Caco-2 (cell line): Measurements from ENCODE around the gene METTL25B. TPM values are rescaled to one million over a fixed set of nuclear protein-coding genes. Genes with fewer than 3 reads are reported as not detected.

Source experiments
- BruUV-seq: library from RNA; stranded (reverse); fragments of 400-500 nt; replicated peaks from 2 replicates; lab custom pipeline; 2021; lab: Mats Ljungman, UMichigan
- CTCF ChIA-PET: fragments of 300-600 bp; sonication (Branson Sonifier 250); formaldehyde crosslinking; loops from one replicate; lab custom pipeline; 2022; ENCODE audit warnings: antibody characterized with exemption; lab: Charles Lee
- POLR2A ChIA-PET: fragments of 300-600 bp; sonication (Branson Sonifier 250); formaldehyde crosslinking; loops from one replicate; lab custom pipeline; 2022; ENCODE audit warnings: antibody characterized with exemption; lab: Charles Lee
- DNase-seq, 2 experiments: peaks; one replicate each; pipeline versions ENCODE4 v3.0.0 to v3.0.0-alpha.2; 2020 to 2022
- H3K27me3 ChIP-seq: replicated peaks from 2 replicates; pipeline ENCODE4 v1.6.0; 2011; ENCODE audit warnings: low read length; ENCODE audit not compliant: control insufficient read depth, insufficient read depth
- H3K36me3 ChIP-seq: 2 replicates; pipeline ENCODE4 v1.5.1; 2011; ENCODE audit warnings: low read length; ENCODE audit not compliant: control insufficient read depth, insufficient read depth
- H3K4me1 ChIP-seq: fragments of 250-450 bp; sonication (Bioruptor Pico); 2 replicates; pipeline ENCODE4 v1.5.1; 2020; ENCODE audit warnings: mild to moderate bottlenecking
- H3K4me3 ChIP-seq: 2 replicates; pipeline ENCODE4 v1.5.1; 2011; ENCODE audit warnings: low read depth, mild to moderate bottlenecking, control low read depth, low read length
- H3K9me3 ChIP-seq: fragments of 250-450 bp; sonication (Bioruptor Pico); 2 replicates; pipeline ENCODE4 v1.5.1; 2020; ENCODE audit warnings: mild to moderate bottlenecking, moderate library complexity
- H3K27ac Mint-ChIP-seq: one replicate; pipeline ENCODE4 v1.8.0; 2022; ENCODE audit warnings: mixed read lengths; ENCODE audit not compliant: unreplicated experiment
- H3K27me3 Mint-ChIP-seq: one replicate; pipeline ENCODE4 v1.8.0; 2022; ENCODE audit warnings: mixed read lengths; ENCODE audit not compliant: insufficient read depth, unreplicated experiment
- H3K36me3 Mint-ChIP-seq: one replicate; pipeline ENCODE4 v1.8.0; 2022; ENCODE audit warnings: mild to moderate bottlenecking, mixed read lengths; ENCODE audit not compliant: insufficient read depth, unreplicated experiment
- H3K4me1 Mint-ChIP-seq: one replicate; pipeline ENCODE4 v1.8.0; 2022; ENCODE audit warnings: low read depth, mixed read lengths; ENCODE audit not compliant: unreplicated experiment
- H3K4me3 Mint-ChIP-seq: one replicate; pipeline ENCODE4 v1.8.0; 2022; ENCODE audit warnings: mild to moderate bottlenecking, moderate library complexity, mixed read lengths; ENCODE audit not compliant: unreplicated experiment
- H3K9me3 Mint-ChIP-seq: one replicate; pipeline ENCODE4 v1.8.0; 2022; ENCODE audit warnings: mixed read lengths; ENCODE audit not compliant: unreplicated experiment
- CTCF ChIP-seq, 2 experiments: fragments of 200-600 bp in 1 of 2; IDR thresholded peaks; 1 replicate in 1 of 2; 2 replicates in 1 of 2; pipeline versions ENCODE4 v1.5.1 to v1.8.0; 2011 to 2022; ENCODE audit warnings: antibody characterized with exemption in 1 of 2, control low read depth in 1 of 2, inconsistent platforms in 1 of 2, low read depth in 1 of 2, low read length in 1 of 2, mild to moderate bottlenecking in 1 of 2, moderate library complexity in 1 of 2; ENCODE audit not compliant: insufficient read depth in 1 of 2, severe bottlenecking in 1 of 2, unreplicated experiment in 1 of 2
- intact Hi-C: fragments of 100-400 bp; cut with micrococcal nuclease; formaldehyde crosslinking; loops from one replicate; pipeline ENCODE4 v1.10.0; 2022; ENCODE audit not compliant: unreplicated experiment
- total RNA-seq: library from RNA; stranded (reverse); gene quantifications from 2 replicates; pipeline ENCODE4 v1.2.3, GENCODE V29; 2022

The METTL25B gene
- total RNA-seq, 1 experiment from 2014 or later, result 26.6 TPM

- Histone ChIP-seq H3K27me3 (no peaks in the 10 kb centered on the region), H3K4me1 (peaks cover 7% of the 10 kb centered on the region), H3K4me3 (peak overlapping the region; percentile 53), H3K9me3 (no peaks in the 10 kb centered on the region), H3K36me3 (peaks cover 1% of the 10 kb centered on the region)
- DNase-seq, result peak in 1 of 2 experiments; percentile 32
- peaks cover 9% of the 10 kb centered on the region for H3K36me3 Mint-ChIP-seq
- no peaks in the 10 kb centered on the region for H3K9me3 Mint-ChIP-seq
- BruUV-seq, result TSS peak; percentile 69
- intact Hi-C loops, result no loop called here
- H3K27ac Mint-ChIP-seq, result no peak overlapping the region
- TF ChIP-seq CTCF (IDR thresholded peaks at IDR 0.05; ENCODE audit: insufficient read depth in 1 of 2, low read depth in 1 of 2, low read length in 1 of 2, severe bottlenecking in 1 of 2, unreplicated experiment in 1 of 2), result no peak
- no peaks in the 10 kb centered on the region for H3K27me3 Mint-ChIP-seq
- CTCF ChIA-PET, result interaction anchor here (0.5 to 7.3 kb wide), 7 partner anchors 12 to 44 kb away, joined by 3 to 190 read pairs (median 20); partner anchors contain the start of genes ISG20L2, METTL25B and NES
- peaks cover 16% of the 10 kb centered on the region for H3K4me1 Mint-ChIP-seq
- POLR2A ChIA-PET, result interaction anchor here (1.0 to 2.8 kb wide), 2 partner anchors 15 to 28 kb away, joined by 3 to 19 read pairs; partner anchors contain the start of gene NES
- H3K4me3 Mint-ChIP-seq, result peak overlapping the region; percentile 90
Observed at GRCh38 chr1:156704930-156705320, 23.3 kb upstream of the METTL25B start.

- peak; percentile 62 to 70 for DNase-seq
- H3K4me1 Mint-ChIP-seq, result peaks cover 16% of the 10 kb centered on the region
- CTCF ChIA-PET, result interaction anchor here (0.5 to 7.3 kb wide), 14 partner anchors 11 to 685 kb away, joined by 3 to 190 read pairs (median 5); partner anchors contain the start of genes ISG20L2, METTL25B and NES
- no peaks in the 10 kb centered on the region for H3K27me3 ChIP-seq
- peak within 1 kb of the TSS; percentile 53 for H3K4me3 ChIP-seq
- TF ChIP-seq CTCF (IDR thresholded peaks at IDR 0.05; ENCODE audit: insufficient read depth in 1 of 2, low read depth in 1 of 2, low read length in 1 of 2, severe bottlenecking in 1 of 2, unreplicated experiment in 1 of 2), result no peak
- H3K27ac Mint-ChIP-seq, result peak within 1 kb of the TSS; percentile 86
- no TSS peak for BruUV-seq
- intact Hi-C loops, result no loop called here
- H3K4me1 ChIP-seq, result peaks cover 7% of the 10 kb centered on the region
- H3K9me3 ChIP-seq, result no peaks in the 10 kb centered on the region
- H3K4me3 Mint-ChIP-seq, result peak within 1 kb of the TSS; percentile 90
- H3K27me3 Mint-ChIP-seq, result no peaks in the 10 kb centered on the region
- POLR2A ChIA-PET, result interaction anchor here (0.6 to 2.8 kb wide), 4 partner anchors 16 to 341 kb away, joined by 3 to 19 read pairs (median 10); partner anchors contain the start of genes ISG20L2, METTL25B and NES
- H3K36me3 Mint-ChIP-seq, result peaks cover 9% of the 10 kb centered on the region
- no peaks in the 10 kb centered on the region; the same call in 1 of the 2 replicates for H3K36me3 ChIP-seq
- H3K9me3 Mint-ChIP-seq, result no peaks in the 10 kb centered on the region
Observed at GRCh38 chr1:156705321-156705917, 22.9 kb upstream of the METTL25B start, which contains the start of gene CRABP2. TSS of gene CRABP2 (minus strand) at chr1:156705583. CDS start at chr1:156705446, 137 bp downstream.

GRCh38 chr1:156705918-156706656 lies 22.2 kb upstream of the METTL25B start:
- Mint-ChIP-seq H3K4me1 (peaks cover 16% of the 10 kb centered on the region), H3K36me3 (peaks cover 9% of the 10 kb centered on the region), H3K27me3 (no peaks in the 10 kb centered on the region), H3K27ac (peak overlapping the region; percentile 86), H3K4me3 (peak overlapping the region; percentile 90), H3K9me3 (no peaks in the 10 kb centered on the region)
- peak overlapping the region; percentile 53 for H3K4me3 ChIP-seq
- H3K4me1 ChIP-seq, result peaks cover 7% of the 10 kb centered on the region
- no TSS peak for BruUV-seq
- peak; percentile 73 to 87 for TF ChIP-seq CTCF (IDR thresholded peaks at IDR 0.05; ENCODE audit: insufficient read depth in 1 of 2, low read depth in 1 of 2, low read length in 1 of 2, severe bottlenecking in 1 of 2, unreplicated experiment in 1 of 2)
- ChIA-PET POLR2A (interaction anchor here (0.6 to 2.8 kb wide), 6 partner anchors 16 to 340 kb away, joined by 3 to 19 read pairs (median 4); partner anchors contain the start of genes HDGF, ISG20L2, METTL25B and MRPL24), CTCF (interaction anchor here (0.5 to 7.3 kb wide), 22 partner anchors 10 to 685 kb away, joined by 3 to 190 read pairs (median 6); partner anchors contain the start of genes HDGF, ISG20L2, METTL25B and NES)
- H3K36me3 ChIP-seq, result no peaks in the 10 kb centered on the region
- peak; percentile 79 to 83 for DNase-seq
- H3K9me3 ChIP-seq, result no peaks in the 10 kb centered on the region
- intact Hi-C loops, result loop anchor here (1.0 kb wide), 2 partner anchors 17 to 19 kb away; no protein-coding TSS in a partner anchor
- no peaks in the 10 kb centered on the region for H3K27me3 ChIP-seq
